Right forelimb (tissue), 1 donor: Measurements from ENCODE around the gene MBTPS1.

Experiments used
- DNase-seq: peaks from one replicate; pipeline ENCODE4 v3.0.0-alpha.2; 2018

Gene MBTPS1

GRCh38 chr16:84071121-84071520, 45.6 kb downstream of the MBTPS1 start:
- no peak for DNase-seq

- no peak for DNase-seq
Observed at GRCh38 chr16:84069540-84069939, 47.2 kb downstream of the MBTPS1 start.

- DNase-seq, result no peak
Observed at GRCh38 chr16:84068783-84069462, 47.8 kb downstream of the MBTPS1 start.

- DNase-seq, result no peak
Observed at GRCh38 chr16:84068041-84068440, 48.7 kb downstream of the MBTPS1 start.

- DNase-seq, result no peak
Observed at GRCh38 chr16:84067640-84068039, 49.1 kb downstream of the MBTPS1 start.

- DNase-seq, result no peak
Observed at GRCh38 chr16:84065536-84066132, 51.1 kb downstream of the MBTPS1 start.

- no peak for DNase-seq
Observed at GRCh38 chr16:84063980-84064379, 52.8 kb downstream of the MBTPS1 start.

- peak; percentile 77 for DNase-seq
Observed at GRCh38 chr16:84062734-84063640, 53.8 kb downstream of the MBTPS1 start.

GRCh38 chr16:84061236-84061819, 55.4 kb downstream of the MBTPS1 start:
- DNase-seq, result no peak

- DNase-seq, result no peak
Observed at GRCh38 chr16:84059946-84060901, 56.5 kb downstream of the MBTPS1 start.

GRCh38 chr16:84059111-84059510, 57.6 kb downstream of the MBTPS1 start:
- no peak for DNase-seq

GRCh38 chr16:84058664-84059063, 58.1 kb downstream of the MBTPS1 start:
- no peak for DNase-seq

GRCh38 chr16:84058211-84058610, 58.5 kb downstream of the MBTPS1 start:
- DNase-seq, result no peak

GRCh38 chr16:84056933-84057332, 59.8 kb downstream of the MBTPS1 start:
- DNase-seq, result no peak

- DNase-seq, result peak; percentile 17
Observed at GRCh38 chr16:84055801-84056634, 60.7 kb downstream of the MBTPS1 start.

GRCh38 chr16:84055366-84055765, 61.4 kb downstream of the MBTPS1 start:
- peak; percentile 58 for DNase-seq

GRCh38 chr16:84054916-84055315, 61.8 kb downstream of the MBTPS1 start:
- peak; percentile 42 for DNase-seq

- DNase-seq, result no peak
Observed at GRCh38 chr16:84054271-84054670, 62.5 kb downstream of the MBTPS1 start.

GRCh38 chr16:84053237-84053636, 63.5 kb downstream of the MBTPS1 start:
- DNase-seq, result no peak

- DNase-seq, result no peak
Observed at GRCh38 chr16:84052071-84052622, 64.6 kb downstream of the MBTPS1 start.

- DNase-seq, result no peak
Observed at GRCh38 chr16:84050316-84050715, 66.4 kb downstream of the MBTPS1 start.
